ENCODE results near the gene STARD3.

Gene STARD3

DNA sequence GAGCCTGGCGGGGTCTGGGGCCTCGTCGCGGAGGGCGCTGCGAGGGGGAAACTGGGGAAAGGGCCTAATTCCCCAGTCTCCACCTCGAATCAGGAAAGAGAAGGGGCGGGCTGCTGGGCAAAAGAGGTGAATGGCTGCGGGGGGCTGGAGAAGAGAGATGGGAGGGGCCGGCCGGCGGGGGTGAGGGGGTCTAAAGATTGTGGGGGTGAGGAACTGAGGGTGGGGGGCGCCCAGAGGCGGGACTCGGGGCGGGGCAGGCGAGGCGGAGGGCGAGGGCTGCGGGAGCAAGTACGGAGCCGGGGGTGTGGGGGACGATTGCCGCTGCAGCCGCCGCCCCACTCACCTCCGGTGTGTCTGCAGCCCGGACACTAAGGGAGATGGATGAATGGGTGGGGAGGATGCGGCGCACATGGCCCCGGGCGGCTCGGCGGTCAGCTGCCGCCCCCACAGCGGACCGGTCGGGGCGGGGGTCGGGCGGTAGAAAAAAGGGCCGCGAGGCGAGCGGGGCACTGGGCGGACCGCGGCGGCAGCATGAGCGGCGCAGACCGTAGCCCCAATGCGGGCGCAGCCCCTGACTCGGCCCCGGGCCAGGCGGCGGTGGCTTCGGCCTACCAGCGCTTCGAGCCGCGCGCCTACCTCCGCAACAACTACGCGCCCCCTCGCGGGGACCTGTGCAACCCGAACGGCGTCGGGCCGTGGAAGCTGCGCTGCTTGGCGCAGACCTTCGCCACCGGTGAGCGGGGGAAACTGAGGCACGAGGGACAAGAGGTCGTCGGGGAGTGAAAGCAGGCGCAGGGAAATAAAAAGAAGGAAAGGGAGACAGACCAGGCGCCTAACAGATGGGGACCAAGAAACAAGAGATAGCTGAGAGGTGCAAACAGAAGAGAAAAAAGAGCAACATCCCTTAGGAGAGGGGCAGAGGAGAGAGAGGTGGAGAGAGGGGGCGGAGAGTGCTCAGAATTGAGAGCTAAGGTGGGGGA lies 31.3 kb downstream of the STARD3 start, which contains the start of gene PNMT:
Gene PNMT (plus strand): TSS at position 509 of the 980 bp plus-strand sequence. CDS start 23 bp downstream, at position 532.
- Histone ChIP-seq H3K4me1 (ENCODE audit: insufficient read depth, low read length, poor library complexity, severe bottlenecking) (no peaks in the 10 kb centered on the region), H3K36me3 (ENCODE audit: insufficient read depth, low read length) (no peaks in the 10 kb centered on the region), H3K4me3 (ENCODE audit: low read length, poor library complexity, severe bottlenecking) (no peak within 1 kb of the TSS), H4K20me1 (ENCODE audit: insufficient read depth, low read length, poor library complexity, severe bottlenecking) (no peaks in the 10 kb centered on the region), H3K4me2 (ENCODE audit: low read depth, low read length, poor library complexity, severe bottlenecking) (no peak within 1 kb of the TSS), H3K9me2 (replicated peaks; ENCODE audit: low read depth, low read length) (no peaks in the 10 kb centered on the region), H3F3A (ENCODE audit: low read depth) (no peaks in the 10 kb centered on the region), H3K27me3 (ENCODE audit: insufficient read depth, low read length, poor library complexity, severe bottlenecking) (no peaks in the 10 kb centered on the region), H3K9me3 (ENCODE audit: insufficient read depth, low read depth, low read length) (no peaks in the 10 kb centered on the region), H3K79me2 (ENCODE audit: insufficient read depth, low read length) (no peaks in the 10 kb centered on the region), H3K9ac (ENCODE audit: low read depth, low read length, poor library complexity, severe bottlenecking) (no peak within 1 kb of the TSS), H2AFZ (ENCODE audit: low read length) (no peak within 1 kb of the TSS)
- no peak for TF ChIP-seq EZH2phosphoT487 (IDR thresholded peaks at IDR 0.05; ENCODE audit: borderline replicate concordance)
- TF ChIP-seq CTCF (conservative IDR thresholded peaks at IDR 0.05; ENCODE audit: low read length): no peak

GRCh38 chr17:39669897-39670735 lies 33.2 kb downstream of the STARD3 start:
- H3K36me3 ChIP-seq (ENCODE audit: insufficient read depth, low read length): no peaks in the 10 kb centered on the region
- H3K4me3 ChIP-seq (ENCODE audit: low read length, poor library complexity, severe bottlenecking): no peak overlapping the region
- no peaks in the 10 kb centered on the region for H3F3A ChIP-seq (ENCODE audit: low read depth)
- no peak overlapping the region for H2AFZ ChIP-seq (ENCODE audit: low read length)
- H3K4me1 ChIP-seq (ENCODE audit: insufficient read depth, low read length, poor library complexity, severe bottlenecking): no peaks in the 10 kb centered on the region
- TF ChIP-seq CTCF (conservative IDR thresholded peaks at IDR 0.05; ENCODE audit: low read length) (no peak), EZH2phosphoT487 (IDR thresholded peaks at IDR 0.05; ENCODE audit: borderline replicate concordance) (no peak)
- H3K9me2 ChIP-seq (replicated peaks; ENCODE audit: low read depth, low read length): no peaks in the 10 kb centered on the region
- H3K4me2 ChIP-seq (ENCODE audit: low read depth, low read length, poor library complexity, severe bottlenecking): no peak overlapping the region
- no peaks in the 10 kb centered on the region for H4K20me1 ChIP-seq (ENCODE audit: insufficient read depth, low read length, poor library complexity, severe bottlenecking)
- no peaks in the 10 kb centered on the region for H3K79me2 ChIP-seq (ENCODE audit: insufficient read depth, low read length)
- H3K9me3 ChIP-seq (ENCODE audit: insufficient read depth, low read depth, low read length): no peaks in the 10 kb centered on the region
- H3K9ac ChIP-seq (ENCODE audit: low read depth, low read length, poor library complexity, severe bottlenecking): no peak overlapping the region
- H3K27me3 ChIP-seq (ENCODE audit: insufficient read depth, low read length, poor library complexity, severe bottlenecking): no peaks in the 10 kb centered on the region

DNA sequence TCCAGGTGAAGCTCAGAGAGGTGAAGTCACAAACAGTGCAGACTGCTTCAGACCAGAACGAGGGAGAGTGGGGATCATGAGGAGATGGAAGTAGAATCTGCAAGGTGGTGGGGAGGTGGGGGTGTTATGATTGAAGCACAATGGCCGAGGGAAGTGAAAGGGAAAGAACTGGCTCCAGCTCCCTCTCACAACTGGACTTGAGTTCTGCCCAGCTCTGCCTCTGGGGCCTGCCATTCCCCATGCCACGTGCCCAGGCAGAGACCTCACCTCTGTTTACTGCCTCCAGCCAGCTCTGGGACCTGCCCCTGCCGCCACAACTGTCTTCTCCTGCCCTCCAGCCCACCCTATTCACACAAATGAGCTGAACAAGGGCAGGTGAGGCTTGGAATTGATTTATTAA lies 33.8 kb downstream of the STARD3 start:
- Histone ChIP-seq H3K36me3 (ENCODE audit: insufficient read depth, low read length) (no peaks in the 10 kb centered on the region), H2AFZ (ENCODE audit: low read length) (no peak overlapping the region), H3K4me2 (ENCODE audit: low read depth, low read length, poor library complexity, severe bottlenecking) (no peak overlapping the region), H3K9me2 (replicated peaks; ENCODE audit: low read depth, low read length) (no peaks in the 10 kb centered on the region), H3F3A (ENCODE audit: low read depth) (no peaks in the 10 kb centered on the region), H3K27me3 (ENCODE audit: insufficient read depth, low read length, poor library complexity, severe bottlenecking) (no peaks in the 10 kb centered on the region), H3K4me1 (ENCODE audit: insufficient read depth, low read length, poor library complexity, severe bottlenecking) (no peaks in the 10 kb centered on the region), H3K4me3 (ENCODE audit: low read length, poor library complexity, severe bottlenecking) (no peak overlapping the region), H3K9me3 (ENCODE audit: insufficient read depth, low read depth, low read length) (no peaks in the 10 kb centered on the region), H4K20me1 (ENCODE audit: insufficient read depth, low read length, poor library complexity, severe bottlenecking) (no peaks in the 10 kb centered on the region), H3K79me2 (ENCODE audit: insufficient read depth, low read length) (no peaks in the 10 kb centered on the region), H3K9ac (ENCODE audit: low read depth, low read length, poor library complexity, severe bottlenecking) (no peak overlapping the region)
- TF ChIP-seq CTCF (conservative IDR thresholded peaks at IDR 0.05; ENCODE audit: low read length): no peak
- no peak for TF ChIP-seq EZH2phosphoT487 (IDR thresholded peaks at IDR 0.05; ENCODE audit: borderline replicate concordance)
